ENCODE results near the gene RBM38.

GRCh38 chr20:57413986-57414385 is 22.8 kb downstream of the RBM38 start:
- TF ChIP-seq CTCF (conservative IDR thresholded peaks at IDR 0.05; ENCODE audit: low read depth, low read length), result no peak
- no peak for TF ChIP-seq EZH2 (IDR thresholded peaks at IDR 0.05; ENCODE audit: borderline replicate concordance, low read depth, low read length, poor library complexity, severe bottlenecking)

All from A673 (cell line).